RWPE2 (cell line): Measurements from ENCODE around the gene ZBTB37.

Experiments
- ATAC-seq: fragments of 200-7000 bp; cut with Tn5 transposase; 3 replicates; pipeline ENCODE4 v1.9.1; 2021; ENCODE audit warnings: low read depth
- DNase-seq: peaks from one replicate; pipeline ENCODE4 v3.0.0-alpha.2; 2020; ENCODE audit warnings: low spot score
- H3K27ac ChIP-seq: fragments of 450-650 bp; 2 replicates; pipeline ENCODE4 v1.5.1; 2017; ENCODE audit warnings: mild to moderate bottlenecking; ENCODE audit not compliant: poor library complexity, severe bottlenecking
- H3K27me3 ChIP-seq: fragments of 250-450 bp; sonication (Bioruptor Pico); 2 replicates; pipeline ENCODE4 v1.5.1; 2021; ENCODE audit warnings: mild to moderate bottlenecking, moderate library complexity; ENCODE audit not compliant: insufficient read depth, poor library complexity, severe bottlenecking
- H3K36me3 ChIP-seq: fragments of 250-450 bp; sonication (Bioruptor Pico); 2 replicates; pipeline ENCODE4 v1.5.1; 2020; ENCODE audit warnings: low read depth, mild to moderate bottlenecking, moderate library complexity
- H3K4me1 ChIP-seq: fragments of 250-450 bp; sonication (Bioruptor Pico); 2 replicates; pipeline ENCODE4 v1.5.1; 2021; ENCODE audit warnings: mild to moderate bottlenecking, moderate library complexity; ENCODE audit not compliant: insufficient read depth, poor library complexity, severe bottlenecking
- H3K4me3 ChIP-seq: fragments of 250-450 bp; sonication (Bioruptor Pico); 2 replicates; pipeline ENCODE4 v1.5.1; 2021; ENCODE audit warnings: mild to moderate bottlenecking, moderate library complexity; ENCODE audit not compliant: severe bottlenecking
- H3K9me3 ChIP-seq: fragments of 250-450 bp; sonication (Bioruptor Pico); 2 replicates; pipeline ENCODE4 v1.5.1; 2021; ENCODE audit warnings: mild to moderate bottlenecking, moderate library complexity; ENCODE audit not compliant: severe bottlenecking
- CTCF ChIP-seq: fragments of 450-650 bp; IDR thresholded peaks from one replicate; pipeline ENCODE4 v1.5.1; 2017; ENCODE audit warnings: mild to moderate bottlenecking, moderate library complexity; ENCODE audit not compliant: poor library complexity, severe bottlenecking

The ZBTB37 gene

GRCh38 chr1:173948594-173948993 is 80.4 kb downstream of the ZBTB37 start:
- Histone ChIP-seq H3K27ac (no peak overlapping the region), H3K9me3 (no peaks in the 10 kb centered on the region), H3K4me1 (peaks cover 12% of the 10 kb centered on the region), H3K36me3 (peaks cover 77% of the 10 kb centered on the region), H3K27me3 (no peaks in the 10 kb centered on the region), H3K4me3 (no peak overlapping the region)
- no peak for TF ChIP-seq CTCF
- no peak for DNase-seq
- ATAC-seq = no peak
